ENCODE results near the gene ADRM1.

GRCh38 chr20:62284448-62284847 lies 18.3 kb upstream of the ADRM1 start:
- TF ChIP-seq, protein P1, sequence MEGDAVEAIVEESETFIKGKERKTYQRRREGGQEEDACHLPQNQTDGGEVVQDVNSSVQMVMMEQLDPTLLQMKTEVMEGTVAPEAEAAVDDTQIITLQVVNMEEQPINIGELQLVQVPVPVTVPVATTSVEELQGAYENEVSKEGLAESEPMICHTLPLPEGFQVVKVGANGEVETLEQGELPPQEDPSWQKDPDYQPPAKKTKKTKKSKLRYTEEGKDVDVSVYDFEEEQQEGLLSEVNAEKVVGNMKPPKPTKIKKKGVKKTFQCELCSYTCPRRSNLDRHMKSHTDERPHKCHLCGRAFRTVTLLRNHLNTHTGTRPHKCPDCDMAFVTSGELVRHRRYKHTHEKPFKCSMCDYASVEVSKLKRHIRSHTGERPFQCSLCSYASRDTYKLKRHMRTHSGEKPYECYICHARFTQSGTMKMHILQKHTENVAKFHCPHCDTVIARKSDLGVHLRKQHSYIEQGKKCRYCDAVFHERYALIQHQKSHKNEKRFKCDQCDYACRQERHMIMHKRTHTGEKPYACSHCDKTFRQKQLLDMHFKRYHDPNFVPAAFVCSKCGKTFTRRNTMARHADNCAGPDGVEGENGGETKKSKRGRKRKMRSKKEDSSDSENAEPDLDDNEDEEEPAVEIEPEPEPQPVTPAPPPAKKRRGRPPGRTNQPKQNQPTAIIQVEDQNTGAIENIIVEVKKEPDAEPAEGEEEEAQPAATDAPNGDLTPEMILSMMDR (IDR thresholded peaks at IDR 0.05; ENCODE audit: insufficient read depth, low read length, poor library complexity, severe bottlenecking): no peak
- no peak for TF ChIP-seq EZH2phosphoT487 (conservative IDR thresholded peaks at IDR 0.05; ENCODE audit: low read length)

All from SU-DHL-6 (cell line).